GM12872 (cell line): Measurements from ENCODE around the gene AGXT.

Experiments
- CTCF ChIP-seq: IDR thresholded peaks from 3 replicates; pipeline ENCODE4 v1.5.1; 2011; ENCODE audit warnings: low read depth, mild to moderate bottlenecking, low read length, moderate library complexity; ENCODE audit not compliant: insufficient read depth

Gene AGXT

GRCh38 chr2:240896394-240896793 lies 27.8 kb downstream of the AGXT start:
- TF ChIP-seq CTCF = no peak

GRCh38 chr2:240896871-240897692 lies 28.5 kb downstream of the AGXT start:
- TF ChIP-seq CTCF = no peak

- TF ChIP-seq CTCF = no peak
Observed at GRCh38 chr2:240898108-240898730, 29.6 kb downstream of the AGXT start.

GRCh38 chr2:240898731-240899467 lies 30.3 kb downstream of the AGXT start:
- TF ChIP-seq CTCF = no peak

GRCh38 chr2:240899468-240899865 lies 30.8 kb downstream of the AGXT start:
- TF ChIP-seq CTCF = no peak

GRCh38 chr2:240900141-240900860 lies 31.7 kb downstream of the AGXT start:
- TF ChIP-seq CTCF = no peak
